H9 (cell line): Measurements from ENCODE around the gene COX5B. TPM values are rescaled to one million over a fixed set of nuclear protein-coding genes. Genes with fewer than 3 reads are reported as not detected.
"Not testable (repeated sequence)": the region's sequence is repeated elsewhere in the genome, so short reads cannot be mapped to it uniquely, and the experiment has no call there.

ENCODE experiments used
- DNase-seq: peaks from one replicate; pipeline ENCODE4 v3.0.0-alpha.2; 2017
- H2AFZ ChIP-seq: one replicate; pipeline ENCODE4 v1.6.1; 2013; ENCODE audit warnings: mild to moderate bottlenecking, low read length, control low read depth, moderate library complexity
- H2AK5ac ChIP-seq: 2 replicates; pipeline ENCODE4 v1.6.1; 2013; ENCODE audit warnings: low read length, control low read depth, mixed read lengths; ENCODE audit not compliant: insufficient read length
- H2BK120ac ChIP-seq: one replicate; pipeline ENCODE4 v1.6.1; 2013; ENCODE audit warnings: low read depth, mild to moderate bottlenecking, low read length, control low read depth, inconsistent platforms; ENCODE audit not compliant: poor library complexity, severe bottlenecking
- H2BK12ac ChIP-seq: 2 replicates; pipeline ENCODE4 v1.6.1; 2013; ENCODE audit warnings: low read length, control low read depth, mixed read lengths, low read depth; ENCODE audit not compliant: insufficient read length
- H2BK15ac ChIP-seq: 2 replicates; pipeline ENCODE4 v1.6.1; 2013; ENCODE audit warnings: low read depth, low read length, control low read depth
- H2BK20ac ChIP-seq: one replicate; pipeline ENCODE4 v1.6.1; 2013; ENCODE audit warnings: low read depth, mild to moderate bottlenecking, low read length, control low read depth, inconsistent platforms; ENCODE audit not compliant: poor library complexity, severe bottlenecking
- H2BK5ac ChIP-seq: 2 replicates; pipeline ENCODE4 v1.6.1; 2013; ENCODE audit warnings: low read length, control low read depth, mixed read lengths; ENCODE audit not compliant: insufficient read length
- H3K14ac ChIP-seq: 2 replicates; pipeline ENCODE4 v1.6.1; 2013; ENCODE audit warnings: low read length, control low read depth; ENCODE audit not compliant: insufficient read depth
- H3K18ac ChIP-seq: 2 replicates; pipeline ENCODE4 v1.6.1; 2013; ENCODE audit warnings: low read depth, mild to moderate bottlenecking, mixed read lengths, low read length, control low read depth; ENCODE audit not compliant: insufficient read length
- H3K23ac ChIP-seq: 2 replicates; pipeline ENCODE4 v1.6.1; 2013; ENCODE audit warnings: low read length, control low read depth, mixed read lengths, low read depth; ENCODE audit not compliant: insufficient read length
- H3K23me2 ChIP-seq: 2 replicates; pipeline ENCODE4 v1.6.1; 2013; ENCODE audit warnings: low read depth, mild to moderate bottlenecking, mixed read lengths, low read length, control low read depth; ENCODE audit not compliant: insufficient read length, poor library complexity, severe bottlenecking
- H3K27ac ChIP-seq: 2 replicates; pipeline ENCODE4 v1.5.1; 2013; ENCODE audit warnings: low read length, control low read depth, mixed read lengths, low read depth; ENCODE audit not compliant: insufficient read length
- H3K27me3 ChIP-seq: 2 replicates; pipeline ENCODE4 v1.6.1; 2013; ENCODE audit warnings: low read length, control low read depth, inconsistent platforms; ENCODE audit not compliant: insufficient read depth
- H3K4ac ChIP-seq: 2 replicates; pipeline ENCODE4 v1.6.1; 2013; ENCODE audit warnings: low read depth, mild to moderate bottlenecking, control low read depth, inconsistent platforms, low read length, moderate library complexity
- H3K4me1 ChIP-seq: 2 replicates; pipeline ENCODE4 v1.6.1; 2013; ENCODE audit warnings: low read length, control low read depth, inconsistent platforms; ENCODE audit not compliant: insufficient read depth
- H3K4me2 ChIP-seq: 2 replicates; pipeline ENCODE4 v1.6.1; 2013; ENCODE audit warnings: low read length, control low read depth, mixed read lengths; ENCODE audit not compliant: insufficient read length, insufficient read depth
- H3K56ac ChIP-seq: 2 replicates; pipeline ENCODE4 v1.6.1; 2013; ENCODE audit warnings: low read depth, mild to moderate bottlenecking, mixed read lengths, low read length, control low read depth; ENCODE audit not compliant: insufficient read length
- H3K79me1 ChIP-seq: 2 replicates; pipeline ENCODE4 v1.6.1; 2013; ENCODE audit warnings: low read depth, mild to moderate bottlenecking, moderate library complexity, low read length, control low read depth, inconsistent platforms; ENCODE audit not compliant: insufficient read depth, poor library complexity, severe bottlenecking
- H3K79me2 ChIP-seq: 2 replicates; pipeline ENCODE4 v1.6.1; 2013; ENCODE audit warnings: low read length, control low read depth, inconsistent platforms; ENCODE audit not compliant: insufficient read depth
- H3K9ac ChIP-seq: 2 replicates; pipeline ENCODE4 v1.6.1; 2013; ENCODE audit warnings: low read length, control low read depth, mixed read lengths; ENCODE audit not compliant: insufficient read length; ENCODE audit errors: extremely low read depth
- H3K9me3 ChIP-seq: one replicate; pipeline ENCODE4 v1.6.1; 2013; ENCODE audit warnings: low read depth, low read length, inconsistent platforms; ENCODE audit not compliant: control insufficient read depth
- H3T11ph ChIP-seq: one replicate; pipeline ENCODE4 v1.6.1; 2013; ENCODE audit warnings: mild to moderate bottlenecking, low read length, control low read depth, inconsistent platforms
- H4K20me1 ChIP-seq: one replicate; pipeline ENCODE4 v1.6.1; 2013; ENCODE audit not compliant: control insufficient read depth, insufficient read length, insufficient read depth
- H4K5ac ChIP-seq: 2 replicates; pipeline ENCODE4 v1.6.1; 2013; ENCODE audit warnings: low read depth, mild to moderate bottlenecking, mixed read lengths, low read length, control low read depth; ENCODE audit not compliant: insufficient read length
- H4K8ac ChIP-seq: replicated peaks from 2 replicates; pipeline ENCODE4 v1.6.1; 2013; ENCODE audit warnings: low read length, control low read depth, mixed read lengths, low read depth; ENCODE audit not compliant: insufficient read length
- H4K91ac ChIP-seq: 2 replicates; pipeline ENCODE4 v1.6.1; 2013; ENCODE audit warnings: low read depth, mild to moderate bottlenecking, moderate library complexity, mixed read lengths, low read length, control low read depth; ENCODE audit not compliant: insufficient read length
- H3K27ac Mint-ChIP-seq, 3 experiments: 2 replicates in 2 of 3; 3 replicates in 1 of 3; pipeline ENCODE4 v1.8.0; 2020 to 2021; ENCODE audit warnings: mixed read lengths in 3 of 3, mild to moderate bottlenecking in 1 of 3, moderate library complexity in 1 of 3
- H3K27me3 Mint-ChIP-seq: 2 replicates; pipeline ENCODE4 v1.8.0; 2021; ENCODE audit warnings: low read depth, mild to moderate bottlenecking, moderate library complexity, mixed read lengths
- H3K36me3 Mint-ChIP-seq, 3 experiments: 2 replicates in 2 of 3; 3 replicates in 1 of 3; pipeline ENCODE4 v1.8.0; 2020 to 2021; ENCODE audit warnings: low read depth in 3 of 3, mixed read lengths in 3 of 3; ENCODE audit not compliant: insufficient read depth in 1 of 3
- H3K4me1 Mint-ChIP-seq, 2 experiments: 2 replicates each; pipeline ENCODE4 v1.8.0; 2020; ENCODE audit warnings: mixed read lengths in 2 of 2
- H3K4me3 Mint-ChIP-seq, 2 experiments: 2 replicates in 1 of 2; 3 replicates in 1 of 2; pipeline ENCODE4 v1.8.0; 2020 to 2021; ENCODE audit warnings: mild to moderate bottlenecking in 2 of 2, mixed read lengths in 2 of 2, moderate library complexity in 1 of 2
- H3K9me3 Mint-ChIP-seq, 2 experiments: 2 replicates in 1 of 2; 3 replicates in 1 of 2; pipeline ENCODE4 v1.8.0; 2020; ENCODE audit warnings: mild to moderate bottlenecking in 2 of 2, mixed read lengths in 2 of 2, moderate library complexity in 1 of 2
- WGBS: extraction: QIAGEN DNeasy Blood & Tissue Kit; methylation state at CpG from one replicate; pipeline ENCODE4 v1.1.7; 2013; ENCODE audit warnings: missing lambda C conversion rate, low lambda C conversion rate, mixed read lengths; ENCODE audit not compliant: insufficient read length; ENCODE audit errors: extremely low coverage; 5-methylcytosine and 5-hydroxymethylcytosine counted together
- total RNA-seq: library from RNA; stranded (reverse); gene quantifications from 2 replicates; pipeline ENCODE4 v1.2.1, GENCODE V29; 2021

COX5B gene
- total RNA-seq, 1 experiment from 2014 or later, result 237 TPM

- not testable (repeated sequence) for H3K27me3 ChIP-seq, H2AK5ac ChIP-seq, H3K4me2 ChIP-seq, H3K27me3 Mint-ChIP-seq, H2BK15ac ChIP-seq, H3K4me1 ChIP-seq, H3K27ac ChIP-seq, H3K79me1 ChIP-seq, H4K8ac ChIP-seq, H3K56ac ChIP-seq, H3K36me3 Mint-ChIP-seq, H3K27ac Mint-ChIP-seq, H3K23me2 ChIP-seq, H4K91ac ChIP-seq, H3K9me3 ChIP-seq, DNase-seq, H3K4me3 Mint-ChIP-seq, H2BK120ac ChIP-seq, H3K9me3 Mint-ChIP-seq, H3K79me2 ChIP-seq, H3K4ac ChIP-seq, H4K20me1 ChIP-seq, H4K5ac ChIP-seq, H2AFZ ChIP-seq, H2BK20ac ChIP-seq, H3K23ac ChIP-seq, H3K14ac ChIP-seq, H3K9ac ChIP-seq, H3T11ph ChIP-seq, H3K4me1 Mint-ChIP-seq, H2BK5ac ChIP-seq, H3K18ac ChIP-seq, H2BK12ac ChIP-seq
- no CpG with 5 or more reads among the region's 8 CpGs for WGBS
These were observed 30.1 kb upstream of the COX5B start for GRCh38 chr2:97615746-97616145.
